Ovary (tissue), 3 donors: ENCODE results near the gene LGALS7B.

Experiments used
- POLR2A ChIP-seq: fragments of 450-650 bp; IDR thresholded peaks from one replicate; pipeline ENCODE4 v1.6.1; 2017; ENCODE audit warnings: antibody characterized with exemption, mild to moderate bottlenecking, moderate library complexity
- TF ChIP-seq, protein P1 (sequence below), 3 donors: fragments of 450-650 bp in 2 of 3; fragments of 200-600 bp in 1 of 3; IDR thresholded peaks; one replicate each; pipeline versions ENCODE4 v1.5.1 to v1.8.0; 2016 to 2022; ENCODE audit warnings: antibody characterized with exemption in 3 of 3, mild to moderate bottlenecking in 1 of 3
- donor health status: DM: no; HTN: no; CAD: no.

DNA sequence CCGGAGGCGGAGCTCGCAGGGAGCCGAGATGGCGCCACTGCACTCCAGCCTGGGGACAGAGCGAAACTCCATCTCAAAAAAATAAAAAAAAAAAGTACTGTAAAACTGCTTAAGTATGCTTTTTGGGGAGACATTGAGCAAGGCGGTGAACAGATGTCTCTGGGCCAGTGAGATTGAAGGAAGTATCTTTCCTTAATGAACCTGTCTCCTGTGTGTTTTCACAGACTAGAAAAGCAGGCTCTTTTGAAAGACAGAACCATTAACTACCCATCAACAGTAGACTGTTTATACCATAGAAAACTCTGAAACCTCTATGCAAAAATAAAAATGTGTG lies 44.1 kb downstream of the LGALS7B start:
- TF ChIP-seq, protein P1, sequence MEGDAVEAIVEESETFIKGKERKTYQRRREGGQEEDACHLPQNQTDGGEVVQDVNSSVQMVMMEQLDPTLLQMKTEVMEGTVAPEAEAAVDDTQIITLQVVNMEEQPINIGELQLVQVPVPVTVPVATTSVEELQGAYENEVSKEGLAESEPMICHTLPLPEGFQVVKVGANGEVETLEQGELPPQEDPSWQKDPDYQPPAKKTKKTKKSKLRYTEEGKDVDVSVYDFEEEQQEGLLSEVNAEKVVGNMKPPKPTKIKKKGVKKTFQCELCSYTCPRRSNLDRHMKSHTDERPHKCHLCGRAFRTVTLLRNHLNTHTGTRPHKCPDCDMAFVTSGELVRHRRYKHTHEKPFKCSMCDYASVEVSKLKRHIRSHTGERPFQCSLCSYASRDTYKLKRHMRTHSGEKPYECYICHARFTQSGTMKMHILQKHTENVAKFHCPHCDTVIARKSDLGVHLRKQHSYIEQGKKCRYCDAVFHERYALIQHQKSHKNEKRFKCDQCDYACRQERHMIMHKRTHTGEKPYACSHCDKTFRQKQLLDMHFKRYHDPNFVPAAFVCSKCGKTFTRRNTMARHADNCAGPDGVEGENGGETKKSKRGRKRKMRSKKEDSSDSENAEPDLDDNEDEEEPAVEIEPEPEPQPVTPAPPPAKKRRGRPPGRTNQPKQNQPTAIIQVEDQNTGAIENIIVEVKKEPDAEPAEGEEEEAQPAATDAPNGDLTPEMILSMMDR (IDR thresholded peaks at IDR 0.05): no peak
- TF ChIP-seq POLR2A: no peak
